Body of pancreas (tissue), 4 donors: Measurements from ENCODE around the gene FAM193B.

Experiments used
- CTCF ChIP-seq, 7 experiments: fragments of 450-650 bp in 4 of 7; fragments of 200-600 bp in 3 of 7; sonication (generic) in 3 of 7; IDR thresholded peaks; one replicate each; pipeline ENCODE4 v1.5.1; 2016 to 2019; ENCODE audit warnings: antibody characterized with exemption in 7 of 7
- POLR2A ChIP-seq, 3 donors: fragments of 450-650 bp; IDR thresholded peaks; one replicate each; pipeline ENCODE4 v1.6.1; 2016; ENCODE audit warnings: antibody characterized with exemption in 3 of 3, mild to moderate bottlenecking in 2 of 3

GRCh38 chr5:177526791-177527190, 27.6 kb downstream of the FAM193B start:
- no peak for TF ChIP-seq CTCF (IDR thresholded peaks at IDR 0.05)
- no peak for TF ChIP-seq POLR2A (IDR thresholded peaks at IDR 0.05)
